Adrenal gland (tissue), 12 donors: ENCODE measurements around the gene IGHMBP2. TPM values are rescaled to one million over a fixed set of nuclear protein-coding genes. Genes with fewer than 3 reads are reported as not detected.

Experiments used
- DNase-seq, 7 donors: peaks; one replicate each; pipeline ENCODE4 v3.0.0-alpha.2; 2019 to 2020
- H3K27ac ChIP-seq, 5 donors: fragments of 200-600 bp; sonication (generic) in 4 of 5; 1 replicate in 3 of 5; 2 replicates in 2 of 5; pipeline versions ENCODE4 v1.5.1 to v1.8.0; 2016 to 2020; ENCODE audit warnings: mild to moderate bottlenecking in 1 of 5
- H3K27me3 ChIP-seq: fragments of 200-600 bp; 2 replicates; pipeline ENCODE4 v1.8.0; 2021
- H3K36me3 ChIP-seq, 2 donors: fragments of 200-600 bp; replicated peaks in 1 of 2; 1 replicate in 1 of 2; 2 replicates in 1 of 2; pipeline versions ENCODE4 v1.5.1 to v1.8.0; 2018 to 2022
- H3K4me1 ChIP-seq, 2 donors: fragments of 200-600 bp; replicated peaks in 1 of 2; 1 replicate in 1 of 2; 2 replicates in 1 of 2; pipeline versions ENCODE4 v1.5.1 to v1.8.0; 2018 to 2021
- H3K4me3 ChIP-seq, 4 donors: fragments of 200-600 bp; sonication (generic) in 3 of 4; one replicate each; pipeline ENCODE4 v1.5.1; 2016 to 2018
- H3K9me3 ChIP-seq, 3 donors: fragments of 200-600 bp; sonication (generic) in 1 of 3; replicated peaks in 1 of 3; 1 replicate in 2 of 3; 2 replicates in 1 of 3; pipeline versions ENCODE4 v1.5.1 to v1.8.0; 2016 to 2021
- POLR2A ChIP-seq, 2 donors: fragments of 450-650 bp; IDR thresholded peaks; one replicate each; pipeline ENCODE4 v1.6.1; 2017; ENCODE audit warnings: antibody characterized with exemption in 2 of 2, mild to moderate bottlenecking in 2 of 2, moderate library complexity in 1 of 2
- WGBS, 4 donors: extraction: QIAGEN DNeasy Blood & Tissue Kit in 2 of 4; methylation state at CpG; one replicate each; pipeline versions ENCODE4 v1.1.5 to v1.1.7; 2013 to 2017; 5-methylcytosine and 5-hydroxymethylcytosine counted together
- intact Hi-C, 2 donors: fragments of 100-400 bp; cut with DNase I; formaldehyde crosslinking; loops; one replicate each; pipeline versions ENCODE4 v1.14.1 to v1.15.0; 2022 to 2023
- polyA plus RNA-seq, 3 donors: library from polyadenylated mRNA; stranded (reverse); fragments of 200-250 nt in 2 of 3; fragments of 350-450 nt in 1 of 3; fragmentation: Illumina TruSeq in 1 of 3; extraction: RNeasy Lipid Tissue Mini Kit (QIAGEN cat#74804) in 1 of 3; gene quantifications; one replicate each; pipeline ENCODE4 v1.2.3, GENCODE V29; 2013 to 2014
- total RNA-seq, 9 donors: library from RNA; depleted of rRNA in 4 of 9; stranded (reverse); fragments of >200 nt in 4 of 9; fragments of 120-200 nt in 1 of 9; fragmentation: NEBNext Ultra II Directional in 1 of 9; extraction: Animal tissue kit (Norgen Biotek cat#: 25700) in 1 of 9; gene quantifications; one replicate each; pipeline versions ENCODE4 v1.1.0 to v1.2.4, GENCODE V29; 2013 to 2023
- TF ChIP-seq, protein P1 (sequence below), 6 experiments: fragments of 450-650 bp in 4 of 6; fragments of 200-600 bp in 2 of 6; sonication (generic) in 1 of 6; IDR thresholded peaks; 1 replicate in 5 of 6; 2 replicates in 1 of 6; pipeline versions ENCODE4 v1.5.1 to v1.8.0; 2016 to 2021; ENCODE audit warnings: antibody characterized with exemption in 6 of 6, mild to moderate bottlenecking in 2 of 6, moderate library complexity in 1 of 6
- donor health status: healthy with polysubstance abuse.
- donor health status: Bipolar disorder and iron deficiency.
- donor health status: DM: yes; HTN: yes; CAD: no.
- donor health status: DM: no; HTN: no; CAD: no.
- donor health status: DM: no; HTN: no; CAD: no.
- donor health status: DM: yes; HTN: yes; CAD: no.

IGHMBP2 gene
- total and polyA plus RNA-seq, 12 donors = 7.9 to 40.6 (median 16.3) TPM

GRCh38 chr11:68872216-68873003 lies 31.3 kb upstream of the IGHMBP2 start:
- no peak for TF ChIP-seq POLR2A (IDR thresholded peaks at IDR 0.05)
- TF ChIP-seq, protein P1, sequence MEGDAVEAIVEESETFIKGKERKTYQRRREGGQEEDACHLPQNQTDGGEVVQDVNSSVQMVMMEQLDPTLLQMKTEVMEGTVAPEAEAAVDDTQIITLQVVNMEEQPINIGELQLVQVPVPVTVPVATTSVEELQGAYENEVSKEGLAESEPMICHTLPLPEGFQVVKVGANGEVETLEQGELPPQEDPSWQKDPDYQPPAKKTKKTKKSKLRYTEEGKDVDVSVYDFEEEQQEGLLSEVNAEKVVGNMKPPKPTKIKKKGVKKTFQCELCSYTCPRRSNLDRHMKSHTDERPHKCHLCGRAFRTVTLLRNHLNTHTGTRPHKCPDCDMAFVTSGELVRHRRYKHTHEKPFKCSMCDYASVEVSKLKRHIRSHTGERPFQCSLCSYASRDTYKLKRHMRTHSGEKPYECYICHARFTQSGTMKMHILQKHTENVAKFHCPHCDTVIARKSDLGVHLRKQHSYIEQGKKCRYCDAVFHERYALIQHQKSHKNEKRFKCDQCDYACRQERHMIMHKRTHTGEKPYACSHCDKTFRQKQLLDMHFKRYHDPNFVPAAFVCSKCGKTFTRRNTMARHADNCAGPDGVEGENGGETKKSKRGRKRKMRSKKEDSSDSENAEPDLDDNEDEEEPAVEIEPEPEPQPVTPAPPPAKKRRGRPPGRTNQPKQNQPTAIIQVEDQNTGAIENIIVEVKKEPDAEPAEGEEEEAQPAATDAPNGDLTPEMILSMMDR (IDR thresholded peaks at IDR 0.05) = no peak
- H3K36me3 ChIP-seq = no peaks in the 10 kb centered on the region
- intact Hi-C loops = no loop called here
- no peak overlapping the region for H3K4me3 ChIP-seq
- 79 to 83% (median 82%) methylated on average over 12 of the region's 12 CpGs for whole genome bisulfite sequencing, 4 donors
- H3K27ac ChIP-seq = no peak overlapping the region
- H3K4me1 ChIP-seq = peaks cover 0 to 4% of the 10 kb centered on the region in 2 donors
- DNase-seq = no peak
- H3K9me3 ChIP-seq = no peaks in the 10 kb centered on the region
- no peaks in the 10 kb centered on the region for H3K27me3 ChIP-seq

DNA sequence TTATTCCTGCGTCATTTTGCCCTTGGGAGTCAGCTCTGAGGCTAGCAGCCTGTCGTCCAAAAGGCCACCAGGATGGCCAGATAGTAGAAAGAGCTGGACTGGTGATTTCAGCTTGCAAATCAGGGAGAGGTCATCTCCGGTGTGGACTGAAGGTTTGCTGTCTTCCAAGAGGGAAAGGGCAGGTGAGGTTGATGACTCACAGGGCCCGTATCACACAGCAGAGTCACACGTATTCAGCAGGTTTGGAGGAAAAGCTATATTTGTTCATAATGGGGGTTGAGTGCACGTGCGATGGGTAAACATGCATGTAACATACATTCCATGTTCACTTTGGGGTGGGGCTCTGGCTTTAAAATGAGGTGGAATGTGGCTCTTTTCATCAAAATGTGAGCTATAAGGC lies 25.7 kb upstream of the IGHMBP2 start:
- Histone ChIP-seq H3K36me3 (no peaks in the 10 kb centered on the region), H3K27me3 (no peaks in the 10 kb centered on the region), H3K4me3 (no peak overlapping the region), H3K4me1 (peaks cover 0 to 4% of the 10 kb centered on the region in 2 donors), H3K9me3 (no peaks in the 10 kb centered on the region), H3K27ac (no peak overlapping the region)
- intact Hi-C loops = no loop called here
- WGBS, 4 donors = 69 to 75% (median 73%) methylated on average over 7 of the region's 7 CpGs
- DNase-seq = no peak
- TF ChIP-seq POLR2A (IDR thresholded peaks at IDR 0.05) = no peak
- TF ChIP-seq, protein P1 (IDR thresholded peaks at IDR 0.05) = no peak

GRCh38 chr11:68880851-68881250 lies 22.8 kb upstream of the IGHMBP2 start:
- H3K9me3 ChIP-seq = no peaks in the 10 kb centered on the region
- intact Hi-C loops = no loop called here

GRCh38 chr11:68881320-68881719 lies 22.4 kb upstream of the IGHMBP2 start:
- no peak for DNase-seq
- intact Hi-C loops = no loop called here
- WGBS, 4 donors = 93 to 98% (median 95%) methylated on average over 2 of the region's 2 CpGs

More at GRCh38 chr11:68880851-68881250, 22.8 kb upstream of the IGHMBP2 start:
- Histone ChIP-seq H3K27me3 (no peaks in the 10 kb centered on the region), H3K27ac (no peak overlapping the region), H3K4me3 (no peak overlapping the region), H3K36me3 (no peaks in the 10 kb centered on the region), H3K4me1 (no peaks in the 10 kb centered on the region)
- WGBS, 4 donors = 91 to 99% (median 97%) methylated on average over 5 of the region's 5 CpGs
- TF ChIP-seq, protein P1 (IDR thresholded peaks at IDR 0.05) = no peak
- TF ChIP-seq POLR2A (IDR thresholded peaks at IDR 0.05) = no peak
- no peak for DNase-seq

More at GRCh38 chr11:68881320-68881719, 22.4 kb upstream of the IGHMBP2 start:
- Histone ChIP-seq H3K36me3 (no peaks in the 10 kb centered on the region), H3K9me3 (no peaks in the 10 kb centered on the region), H3K4me1 (no peaks in the 10 kb centered on the region), H3K27me3 (no peaks in the 10 kb centered on the region), H3K4me3 (no peak overlapping the region), H3K27ac (no peak overlapping the region)
- TF ChIP-seq, protein P1 (IDR thresholded peaks at IDR 0.05) = no peak
- no peak for TF ChIP-seq POLR2A (IDR thresholded peaks at IDR 0.05)
